M059J (cell line): Measurements from ENCODE around the gene ERCC4. TPM values are rescaled to one million over a fixed set of nuclear protein-coding genes. Genes with fewer than 3 reads are reported as not detected.

ENCODE experiments used
- DNase-seq: peaks from one replicate; pipeline ENCODE4 v3.0.0-alpha.2; 2012; ENCODE audit warnings: low read depth
- total RNA-seq: library from RNA; depleted of rRNA; stranded (reverse); fragments of >200 nt; shearing (Covaris generic); gene quantifications from 2 replicates; pipeline ENCODE4 v1.2.3, GENCODE V29; 2014; rRNA removed

The ERCC4 gene
- total RNA-seq, 1 experiment from 2014 or later = 11.9 TPM

DNA sequence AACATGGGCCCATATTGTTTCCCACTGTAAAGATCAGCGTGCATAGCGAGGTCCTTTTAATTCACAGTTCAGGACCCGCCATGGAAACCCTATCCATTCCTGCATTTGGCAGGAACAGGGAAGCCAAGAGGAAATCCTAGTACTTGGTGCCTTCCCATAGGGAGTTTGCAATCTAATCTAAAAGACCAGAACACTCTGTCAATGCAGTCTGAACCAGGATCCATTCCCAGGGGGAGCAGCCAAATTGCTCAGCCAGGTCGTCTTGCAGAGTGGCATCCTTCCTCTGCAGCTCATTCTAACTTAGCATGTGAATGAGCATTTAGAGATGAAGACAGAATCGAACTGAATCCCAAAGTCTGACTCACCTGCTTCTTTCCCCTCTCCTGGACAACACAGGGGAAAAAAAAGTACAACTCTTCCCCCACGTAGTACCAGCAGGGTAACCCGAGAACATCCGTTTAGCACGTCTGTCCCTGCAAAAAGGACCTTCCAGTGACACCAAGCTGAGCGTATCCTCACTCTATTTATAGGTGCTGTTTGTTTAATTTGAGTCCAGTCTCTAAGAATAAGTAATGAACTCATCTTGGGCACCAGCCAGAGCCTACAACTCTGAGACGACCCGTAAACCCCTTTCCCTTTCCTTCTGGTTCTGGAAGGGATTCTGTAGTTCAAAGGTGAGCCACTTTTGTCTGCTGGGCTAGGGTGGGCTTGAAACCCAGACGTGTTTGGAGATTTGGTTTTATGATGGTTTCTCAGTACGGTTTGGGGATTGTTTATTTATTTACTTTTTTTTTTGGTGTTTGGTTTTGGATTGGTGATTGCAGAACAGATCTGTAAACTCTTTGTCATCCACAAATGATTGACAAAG, 74.5 kb downstream of the ERCC4 start:
- DNase-seq = peak; percentile 48

DNA sequence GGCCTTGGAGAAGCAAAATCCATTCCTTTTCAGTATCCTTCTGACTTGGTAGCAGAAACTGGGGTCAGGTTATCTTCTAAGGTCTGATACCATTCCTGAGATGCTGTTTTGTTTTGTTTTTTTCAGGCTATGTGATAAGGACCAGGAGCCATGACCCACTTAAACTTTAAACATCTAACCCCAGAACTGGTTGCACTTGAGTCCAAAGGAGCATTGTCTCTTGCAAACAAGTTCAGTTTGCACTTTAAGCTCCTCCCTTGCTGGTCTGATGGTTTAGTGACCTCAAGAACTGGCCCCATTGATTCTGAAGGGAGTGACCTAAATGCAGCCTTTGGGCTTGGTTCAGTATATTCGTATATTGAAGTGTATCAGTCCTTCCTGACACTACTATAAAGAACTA, 75.2 kb downstream of the ERCC4 start:
- no peak for DNase-seq

DNA sequence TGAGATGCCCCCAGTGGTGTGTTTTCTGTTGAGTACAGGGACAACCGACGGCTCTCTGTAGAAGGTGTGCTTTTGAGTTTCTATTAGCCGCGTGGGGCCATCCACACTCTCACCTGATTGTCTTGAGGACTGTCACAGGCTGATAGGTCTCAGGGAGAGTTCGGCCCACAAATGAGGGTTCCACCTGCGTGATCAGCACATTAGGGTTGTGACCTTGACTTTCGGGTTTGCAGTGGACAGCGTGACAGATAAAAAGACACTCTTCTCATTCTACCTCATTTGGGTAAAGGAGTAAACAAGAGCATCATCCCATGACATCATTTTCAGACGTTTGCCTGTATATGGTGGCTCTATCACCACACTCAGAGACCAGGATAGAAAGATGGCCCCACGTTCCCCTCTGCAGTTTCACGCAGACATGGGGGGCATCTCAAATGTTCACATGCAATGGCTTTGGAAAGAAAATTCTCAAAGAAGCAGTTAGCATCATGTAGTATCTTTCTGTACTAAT, 76.9 kb downstream of the ERCC4 start:
- no peak for DNase-seq

DNA sequence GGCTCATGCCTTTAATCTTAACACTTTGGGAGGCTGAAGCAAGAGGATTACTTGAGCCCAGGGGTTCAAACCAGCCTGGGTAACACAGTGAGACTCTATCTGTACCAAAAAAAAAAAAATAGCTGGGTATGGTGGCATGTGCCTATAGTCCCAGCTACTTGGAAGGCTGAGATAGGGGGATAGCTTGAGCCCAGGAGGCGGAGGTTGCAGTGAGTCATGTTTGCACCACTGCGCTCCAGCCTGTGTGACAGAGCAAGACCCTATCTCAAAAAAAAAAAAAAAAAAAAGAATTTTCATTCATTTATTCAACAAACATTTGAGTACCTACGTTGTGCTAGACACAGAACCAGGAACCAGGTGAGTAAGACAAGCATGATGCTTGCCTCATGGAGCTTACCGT, 77.6 kb downstream of the ERCC4 start:
- DNase-seq = no peak

DNA sequence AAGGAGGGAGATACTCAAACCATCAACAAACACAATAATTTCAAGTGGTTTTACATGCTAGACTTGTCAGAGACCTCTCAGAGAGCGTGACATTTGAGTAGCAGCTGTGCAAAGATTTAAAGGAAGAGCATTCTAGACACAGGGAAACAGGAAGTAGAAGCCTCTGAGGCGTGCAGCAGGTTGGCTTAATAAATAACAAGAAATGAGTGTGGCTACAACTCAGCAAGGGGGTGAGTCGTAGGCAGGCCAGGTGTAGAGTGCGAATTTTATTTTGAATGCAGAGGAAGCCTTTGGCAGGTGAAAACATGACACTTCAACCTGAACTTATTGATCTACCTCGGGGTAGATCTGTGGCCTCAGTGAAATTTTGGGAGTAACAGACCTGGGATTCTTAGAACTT, 78.0 kb downstream of the ERCC4 start:
- no peak for DNase-seq

DNA sequence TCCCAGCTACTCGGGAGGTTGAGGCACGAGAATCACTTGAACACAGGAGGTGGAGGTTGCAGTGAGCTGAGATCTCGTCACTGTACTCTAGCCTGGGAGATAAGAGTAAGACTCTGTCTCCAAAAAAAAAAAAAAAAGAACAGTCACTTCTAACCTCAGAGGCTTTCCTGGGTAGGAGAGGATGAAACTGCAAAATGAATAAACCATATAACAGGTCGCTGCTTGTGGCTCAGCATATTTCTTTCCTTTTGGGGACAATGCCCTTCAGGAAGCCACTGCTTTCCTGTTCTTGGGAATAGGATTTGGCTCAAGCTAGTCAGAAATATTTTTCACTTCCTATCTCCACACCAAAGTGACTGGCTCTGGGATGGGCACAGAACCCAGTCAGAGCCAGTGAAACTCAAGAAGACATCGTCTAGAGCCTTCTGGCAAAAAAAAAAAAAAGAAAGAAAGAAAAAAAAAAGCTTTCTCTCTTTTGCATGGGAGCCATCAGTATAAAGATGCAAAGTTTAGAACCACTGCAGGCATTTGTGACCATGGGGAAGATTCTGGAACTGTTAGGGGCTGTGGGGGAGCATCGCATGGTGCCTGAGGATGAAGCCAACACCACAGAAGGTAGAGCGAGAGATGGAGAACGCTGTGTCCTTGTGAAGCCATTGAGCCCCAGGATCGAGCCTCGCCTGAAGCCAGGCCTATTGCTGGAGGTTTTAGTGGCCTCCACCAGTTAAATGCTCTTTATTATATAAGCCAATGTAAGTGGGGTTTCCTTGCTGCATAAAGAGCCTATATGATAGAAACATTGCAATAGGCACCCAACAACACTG, 79.3 kb downstream of the ERCC4 start:
- DNase-seq = no peak

DNA sequence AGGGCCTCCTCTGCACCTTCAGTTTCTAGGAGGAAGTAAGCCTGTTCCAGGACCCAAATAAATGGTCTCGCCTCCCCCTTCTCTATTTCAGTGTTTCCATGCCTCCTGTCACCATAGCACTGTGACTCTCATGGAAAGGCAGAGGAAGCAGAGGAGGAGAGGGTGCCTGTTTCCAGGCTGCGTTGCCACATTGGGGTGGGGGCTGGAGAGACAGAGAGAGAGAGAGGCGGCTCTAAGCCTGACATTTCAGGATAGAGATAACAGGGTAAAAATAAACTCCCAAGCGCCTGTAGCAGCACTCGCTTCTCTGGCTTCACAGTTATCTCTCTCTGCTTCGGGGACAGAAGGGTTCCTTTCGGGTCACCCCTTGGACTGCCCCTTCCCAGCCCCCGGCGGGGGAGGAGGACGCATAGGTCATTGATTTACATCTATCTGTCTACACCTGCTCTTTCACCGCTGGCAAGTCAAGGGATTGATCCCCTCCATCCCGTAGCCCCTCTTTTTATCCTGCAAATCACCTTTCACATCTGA, 80.0 kb downstream of the ERCC4 start:
- DNase-seq = no peak

DNA sequence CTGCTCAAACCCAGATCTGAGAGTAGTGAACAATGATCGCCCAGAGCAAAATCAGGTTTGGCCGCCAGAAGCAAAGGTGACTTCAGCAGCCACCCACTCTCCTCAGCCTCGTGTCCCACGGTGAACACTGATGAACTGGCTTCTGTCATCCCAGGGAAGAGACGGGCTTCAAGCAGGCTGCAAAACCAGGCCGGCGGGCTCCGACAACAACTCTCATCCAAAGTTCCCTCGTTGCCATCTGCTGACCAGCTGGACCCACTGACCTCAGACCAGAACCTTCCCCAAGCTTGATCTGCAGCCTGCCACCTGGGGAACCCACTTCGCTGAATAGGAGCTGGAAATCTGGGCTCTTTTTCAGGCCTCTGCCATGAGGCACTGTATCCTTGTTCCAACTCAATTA, 81.6 kb downstream of the ERCC4 start:
- no peak for DNase-seq

Other genes starting within 250 kb of the ERCC4 start
- gene MRTFB, start 151.2 kb downstream of the ERCC4 start, total RNA-seq = 10.4 and 15.0 TPM in 2 replicates